Islet precursor cell (in vitro differentiated cells): ENCODE data around the gene ZNF277.
A peak's percentile ranks its signal among the peaks of the same experiment; 100 is the strongest.

ENCODE experiments used
- DNase-seq: peaks from one replicate; pipeline ENCODE4 v3.0.0-alpha.2; 2018

The ZNF277 gene

GRCh38 chr7:112185005-112185834 lies 21.3 kb upstream of the ZNF277 start:
- DNase-seq: no peak

GRCh38 chr7:112186300-112186699 lies 20.2 kb upstream of the ZNF277 start:
- DNase-seq: no peak

- no peak for DNase-seq
Observed at GRCh38 chr7:112188257-112188656, 18.2 kb upstream of the ZNF277 start.

- DNase-seq: no peak
Observed at GRCh38 chr7:112189691-112190090, 16.8 kb upstream of the ZNF277 start.

- no peak for DNase-seq
Observed at GRCh38 chr7:112190120-112190519, 16.4 kb upstream of the ZNF277 start.

GRCh38 chr7:112192236-112193154 lies 14.0 kb upstream of the ZNF277 start:
- no peak for DNase-seq

GRCh38 chr7:112193915-112194502 lies 12.5 kb upstream of the ZNF277 start:
- no peak for DNase-seq

- no peak for DNase-seq
Observed at GRCh38 chr7:112195717-112196116, 10.8 kb upstream of the ZNF277 start.

GRCh38 chr7:112197322-112197721 lies 9.2 kb upstream of the ZNF277 start:
- no peak for DNase-seq

- no peak for DNase-seq
Observed at GRCh38 chr7:112199035-112199655, 7.3 kb upstream of the ZNF277 start.

- DNase-seq: no peak
Observed at GRCh38 chr7:112199672-112200071, 6.8 kb upstream of the ZNF277 start.

- no peak for DNase-seq
Observed at GRCh38 chr7:112201411-112201810, 5.1 kb upstream of the ZNF277 start.

- DNase-seq: no peak
Observed at GRCh38 chr7:112201839-112202238, 4.7 kb upstream of the ZNF277 start.

- no peak for DNase-seq
Observed at GRCh38 chr7:112202816-112203215, 3.7 kb upstream of the ZNF277 start.

GRCh38 chr7:112203365-112203739 lies 3.1 kb upstream of the ZNF277 start:
- DNase-seq: no peak

GRCh38 chr7:112204499-112205342 lies 1.8 kb upstream of the ZNF277 start:
- DNase-seq: no peak

GRCh38 chr7:112205343-112206237 lies 905 bp upstream of the ZNF277 start:
- DNase-seq: peak; percentile 80

GRCh38 chr7:112206991-112207592 lies 597 bp downstream of the ZNF277 start:
- DNase-seq: no peak

- DNase-seq: no peak
Observed at GRCh38 chr7:112207765-112208164, 1.3 kb downstream of the ZNF277 start.

- no peak for DNase-seq
Observed at GRCh38 chr7:112211348-112211907, 4.9 kb downstream of the ZNF277 start.
